Stimulated activated CD8-positive, alpha-beta memory T cell treated with anti-CD3 and anti-CD28 coated beads, Interleukin-4, amount 100 ng/mL, for 48 hours (primary cell): Measurements from ENCODE around the gene CDH20.
"Not testable (repeated sequence)": the region's sequence is repeated elsewhere in the genome, so short reads cannot be mapped to it uniquely, and the experiment has no call there.

Experiments used
- DNase-seq: peaks from one replicate; pipeline ENCODE4 v3.0.0-alpha.2; 2020

The CDH20 gene

GRCh38 chr18:61350578-61350977 is 17.3 kb downstream of the CDH20 start:
- no peak for DNase-seq

- DNase-seq = no peak
Measured at GRCh38 chr18:61352059-61352458, 18.8 kb downstream of the CDH20 start.

- DNase-seq = no peak
Measured at GRCh38 chr18:61352611-61353010, 19.4 kb downstream of the CDH20 start.

GRCh38 chr18:61360404-61361383 is 27.5 kb downstream of the CDH20 start:
- no peak for DNase-seq

- no peak for DNase-seq
Measured at GRCh38 chr18:61362511-61362910, 29.3 kb downstream of the CDH20 start.

GRCh38 chr18:61364953-61365352 is 31.7 kb downstream of the CDH20 start:
- DNase-seq = no peak

- DNase-seq = no peak
Measured at GRCh38 chr18:61368001-61368400, 34.8 kb downstream of the CDH20 start.

GRCh38 chr18:61369671-61370070 is 36.4 kb downstream of the CDH20 start:
- DNase-seq = not testable (repeated sequence)

GRCh38 chr18:61371111-61371510 is 37.9 kb downstream of the CDH20 start:
- DNase-seq = no peak

- DNase-seq = no peak
Measured at GRCh38 chr18:61379827-61380226, 46.6 kb downstream of the CDH20 start.

- DNase-seq = no peak
Measured at GRCh38 chr18:61388010-61388409, 54.8 kb downstream of the CDH20 start.

GRCh38 chr18:61394983-61395382 is 61.8 kb downstream of the CDH20 start:
- DNase-seq = no peak

- DNase-seq = no peak
Measured at GRCh38 chr18:61397222-61397621, 64.0 kb downstream of the CDH20 start.

- no peak for DNase-seq
Measured at GRCh38 chr18:61398961-61399705, 65.9 kb downstream of the CDH20 start.

GRCh38 chr18:61400016-61400635 is 66.9 kb downstream of the CDH20 start:
- DNase-seq = no peak

- no peak for DNase-seq
Measured at GRCh38 chr18:61400716-61401115, 67.5 kb downstream of the CDH20 start.

GRCh38 chr18:61402726-61403125 is 69.5 kb downstream of the CDH20 start:
- no peak for DNase-seq

GRCh38 chr18:61413396-61413795 is 80.2 kb downstream of the CDH20 start:
- DNase-seq = no peak

GRCh38 chr18:61414086-61414485 is 80.9 kb downstream of the CDH20 start:
- no peak for DNase-seq

GRCh38 chr18:61419763-61420162 is 86.5 kb downstream of the CDH20 start:
- DNase-seq = no peak

GRCh38 chr18:61420218-61420885 is 87.1 kb downstream of the CDH20 start:
- DNase-seq = no peak

GRCh38 chr18:61426492-61427053 is 93.3 kb downstream of the CDH20 start:
- DNase-seq = no peak

- DNase-seq = no peak
Measured at GRCh38 chr18:61428266-61428665, 95.0 kb downstream of the CDH20 start.
